ENCODE results near the gene ZNF627.

- TF ChIP-seq CTCF (IDR thresholded peaks at IDR 0.05) (no peak), EP300 (IDR thresholded peaks at IDR 0.05) (no peak), POLR2A (IDR thresholded peaks at IDR 0.05) (no peak)
These were observed 9.2 kb downstream of the ZNF627 start for GRCh38 chr19:11606484-11606883.

All from tibial nerve (tissue), 4 donors.